Endothelial cell of umbilical vein (primary cell): ENCODE measurements around the gene NEUROG1. TPM values are rescaled to one million over a fixed set of nuclear protein-coding genes. Genes with fewer than 3 reads are reported as not detected.

Source experiments
- BruUV-seq: library from RNA; stranded (reverse); fragments of 400-500 nt; replicated peaks from 2 replicates; lab custom pipeline; 2021; lab: Mats Ljungman, UMichigan
- CTCF ChIA-PET: fragments of 300-600, 350-600 bp; sonication (Branson Sonifier 250); formaldehyde crosslinking; loops from one replicate; lab custom pipeline; 2021; ENCODE audit warnings: antibody characterized with exemption, inconsistent platforms; lab: Charles Lee
- POLR2A ChIA-PET: fragments of 300-600, 350-600 bp; sonication (Branson Sonifier 250); formaldehyde crosslinking; loops from one replicate; lab custom pipeline; 2021; ENCODE audit warnings: antibody characterized with exemption, inconsistent platforms; lab: Charles Lee
- DNase-seq: peaks from one replicate; pipeline ENCODE4 v3.0.0-alpha.2; 2011; ENCODE audit warnings: low read depth, low spot score
- FAIRE-seq: peaks from 2 replicates; lab custom pipeline; 2011; peaks lifted over from hg19 to GRCh38; lab: Jason Lieb, UNC
- H2AFZ ChIP-seq: 2 replicates; pipeline ENCODE4 v1.6.0; 2012; ENCODE audit warnings: low read depth, low read length, control low read depth, inconsistent platforms
- H3K27ac ChIP-seq: 2 replicates; pipeline ENCODE4 v1.5.1; 2011; ENCODE audit warnings: low read depth, mild to moderate bottlenecking, control low read depth, low read length, moderate library complexity; ENCODE audit not compliant: insufficient read depth
- H3K27me3 ChIP-seq, 2 experiments: 2 replicates each; pipeline versions ENCODE4 v1.6.0 to v1.6.1; 2011; ENCODE audit warnings: low read length in 2 of 2, mixed read lengths in 1 of 2; ENCODE audit not compliant: control insufficient read depth in 2 of 2, insufficient read depth in 2 of 2
- H3K36me3 ChIP-seq, 2 experiments: 2 replicates in 1 of 2; 3 replicates in 1 of 2; pipeline ENCODE4 v1.5.1; 2011; ENCODE audit warnings: low read length in 2 of 2, mild to moderate bottlenecking in 1 of 2, moderate library complexity in 1 of 2; ENCODE audit not compliant: control insufficient read depth in 2 of 2, insufficient read depth in 2 of 2; ENCODE audit errors: extremely low read depth in 1 of 2
- H3K4me1 ChIP-seq: 3 replicates; pipeline ENCODE4 v1.5.1; 2011; ENCODE audit warnings: mild to moderate bottlenecking, low read length; ENCODE audit not compliant: control insufficient read depth, insufficient read depth; ENCODE audit errors: extremely low read depth
- H3K4me2 ChIP-seq: 2 replicates; pipeline ENCODE4 v1.6.1; 2011; ENCODE audit warnings: low read length, control low read depth, mixed read lengths; ENCODE audit not compliant: insufficient read depth
- H3K4me3 ChIP-seq, 3 experiments: fragments of 200-600 bp in 1 of 3; sonication (generic), shearing (Covaris generic) in 1 of 3; replicated peaks in 1 of 3; 2 replicates each; pipeline ENCODE4 v1.5.1; 2011 to 2016; ENCODE audit warnings: control low read depth in 3 of 3, low read length in 3 of 3, mild to moderate bottlenecking in 2 of 3, inconsistent platforms in 1 of 3, low read depth in 1 of 3, moderate library complexity in 1 of 3; ENCODE audit not compliant: insufficient read depth in 1 of 3
- H3K79me2 ChIP-seq: 2 replicates; pipeline ENCODE4 v1.6.0; 2012; ENCODE audit warnings: low read length, inconsistent platforms; ENCODE audit not compliant: control insufficient read depth, insufficient read depth
- H3K9ac ChIP-seq: replicated peaks from 2 replicates; pipeline ENCODE3; 2011; ENCODE audit warnings: low read length, control low read depth; ENCODE audit not compliant: insufficient read depth; ENCODE audit errors: extremely low read depth
- H3K9me1 ChIP-seq: replicated peaks from 3 replicates; pipeline ENCODE4 v1.6.0; 2011; ENCODE audit warnings: mild to moderate bottlenecking, low read length; ENCODE audit not compliant: control insufficient read depth, insufficient read depth; ENCODE audit errors: extremely low read depth
- H3K9me3 ChIP-seq: replicated peaks from 2 replicates; pipeline ENCODE4 v1.5.1; 2012; ENCODE audit warnings: low read length, inconsistent platforms; ENCODE audit not compliant: control insufficient read depth, insufficient read depth
- H4K20me1 ChIP-seq: replicated peaks from 2 replicates; pipeline ENCODE3; 2011; ENCODE audit warnings: mild to moderate bottlenecking, low read length; ENCODE audit not compliant: control insufficient read depth, insufficient read depth; ENCODE audit errors: extremely low read depth
- EZH2 ChIP-seq: IDR thresholded peaks from 2 replicates; pipeline ENCODE4 v1.6.1; 2012; ENCODE audit warnings: borderline replicate concordance, low read depth, mild to moderate bottlenecking, moderate library complexity, low read length, inconsistent platforms; ENCODE audit not compliant: severe bottlenecking
- FOS ChIP-seq: IDR thresholded peaks from 2 replicates; pipeline ENCODE4 v1.6.1; 2011; ENCODE audit warnings: mild to moderate bottlenecking, low read length, moderate library complexity, borderline replicate concordance; ENCODE audit not compliant: insufficient read depth
- GATA2 ChIP-seq: IDR thresholded peaks from 2 replicates; pipeline ENCODE4 v1.7.0; 2011; ENCODE audit warnings: low read depth, mild to moderate bottlenecking, moderate library complexity, mixed read lengths, low read length; ENCODE audit not compliant: insufficient read length, insufficient read depth
- MYC ChIP-seq: IDR thresholded peaks from one replicate; pipeline ENCODE4 v1.6.1; 2011; ENCODE audit warnings: mild to moderate bottlenecking, low read depth, low read length
- POLR2AphosphoS5 ChIP-seq: IDR thresholded peaks from 2 replicates; pipeline ENCODE4 v1.6.1; 2012; ENCODE audit warnings: low read depth, mild to moderate bottlenecking, control low read depth, low read length, moderate library complexity; ENCODE audit not compliant: insufficient read depth
- dilution Hi-C: fragments of 300-500 bp; cut with MboI; formaldehyde crosslinking; loops from one replicate; pipeline ENCODE4 v1.15.0; 2019; ENCODE audit warnings: low sequenced_read_pairs; ENCODE audit not compliant: extremely low pct_ligation_motif_present
- intact Hi-C: fragments of 100-400 bp; cut with micrococcal nuclease; formaldehyde crosslinking; loops from one replicate; pipeline ENCODE4 v1.10.0; 2022
- polyA plus RNA-seq, 4 experiments: library from polyadenylated mRNA; depleted of rRNA in 3 of 4; stranded (reverse) in 3 of 4; unstranded in 1 of 4; fragments of >200 nt; gene quantifications; 2 replicates each; pipeline versions ENCODE4 v1.2.1 to v1.2.3, GENCODE V29; 2011 to 2012; ENCODE audit warnings: missing spikeins in 1 of 4
- total RNA-seq: library from RNA; stranded (reverse); gene quantifications from 2 replicates; pipeline ENCODE4 v1.2.3, GENCODE V29; 2021
- TF ChIP-seq, protein P1 (sequence below): IDR thresholded peaks from 2 replicates; pipeline ENCODE4 v1.6.1; 2011; ENCODE audit not compliant: insufficient read depth, insufficient read length
- TF ChIP-seq, protein P2 (sequence below), 2 donors: IDR thresholded peaks; 1 replicate in 1 of 2; 2 replicates in 1 of 2; pipeline ENCODE4 v1.5.1; 2011; ENCODE audit warnings: low read length in 2 of 2, mild to moderate bottlenecking in 2 of 2, moderate library complexity in 2 of 2, control low read depth in 1 of 2, inconsistent platforms in 1 of 2, low read depth in 1 of 2; ENCODE audit not compliant: insufficient read depth in 1 of 2; ENCODE audit errors: extremely low read depth in 1 of 2

The NEUROG1 gene
- total and polyA plus RNA-seq, 2 donors (not counting 3 experiments of a cell fraction or from before 2014, with no cell fraction given) = not detected

DNA sequence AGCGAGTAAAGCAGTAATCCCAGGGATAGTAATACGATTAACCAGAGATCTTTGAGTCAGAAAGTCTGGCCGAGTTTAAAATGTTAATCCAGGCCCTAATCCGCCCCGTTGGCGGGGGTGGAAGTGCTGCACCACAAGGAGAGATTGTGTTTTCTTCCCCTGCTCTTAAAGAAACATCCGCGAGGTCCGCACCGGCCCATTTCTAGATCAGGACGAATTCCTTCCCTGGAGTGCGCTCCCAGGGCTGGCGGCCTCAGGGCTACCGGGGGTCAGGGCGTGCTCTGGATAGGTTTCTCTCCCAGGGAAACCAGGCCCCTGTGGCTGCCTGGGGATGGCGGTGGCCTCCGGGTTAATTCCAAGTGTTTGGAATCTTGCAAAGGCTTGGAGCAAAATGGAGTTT lies 9.3 kb upstream of the NEUROG1 start:
- Histone ChIP-seq H3K27me3 (peaks cover 88 to 94% of the 10 kb centered on the region in 2 experiments), H4K20me1 (no peaks in the 10 kb centered on the region), H3K9ac (no peak overlapping the region), H3K4me3 (no peak overlapping the region), H2AFZ (no peak overlapping the region), H3K4me2 (no peak overlapping the region), H3K4me1 (peaks cover 6% of the 10 kb centered on the region), H3K79me2 (no peaks in the 10 kb centered on the region), H3K36me3 (no peaks in the 10 kb centered on the region), H3K9me3 (no peaks in the 10 kb centered on the region), H3K9me1 (no peaks in the 10 kb centered on the region), H3K27ac (no peak overlapping the region)
- ChIA-PET CTCF (interaction anchor here (0.8 to 1.1 kb wide), 2 partner anchors 21 to 79 kb away, joined by 5 read pairs; no protein-coding TSS in a partner anchor), POLR2A (no interaction called here)
- FAIRE-seq = no peak
- TF ChIP-seq MYC (no peak), POLR2AphosphoS5 (no peak), FOS (no peak), EZH2 (no peak), GATA2 (no peak)
- TF ChIP-seq, protein P1, sequence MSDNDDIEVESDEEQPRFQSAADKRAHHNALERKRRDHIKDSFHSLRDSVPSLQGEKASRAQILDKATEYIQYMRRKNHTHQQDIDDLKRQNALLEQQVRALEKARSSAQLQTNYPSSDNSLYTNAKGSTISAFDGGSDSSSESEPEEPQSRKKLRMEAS = no peak
- TF ChIP-seq, protein P2, sequence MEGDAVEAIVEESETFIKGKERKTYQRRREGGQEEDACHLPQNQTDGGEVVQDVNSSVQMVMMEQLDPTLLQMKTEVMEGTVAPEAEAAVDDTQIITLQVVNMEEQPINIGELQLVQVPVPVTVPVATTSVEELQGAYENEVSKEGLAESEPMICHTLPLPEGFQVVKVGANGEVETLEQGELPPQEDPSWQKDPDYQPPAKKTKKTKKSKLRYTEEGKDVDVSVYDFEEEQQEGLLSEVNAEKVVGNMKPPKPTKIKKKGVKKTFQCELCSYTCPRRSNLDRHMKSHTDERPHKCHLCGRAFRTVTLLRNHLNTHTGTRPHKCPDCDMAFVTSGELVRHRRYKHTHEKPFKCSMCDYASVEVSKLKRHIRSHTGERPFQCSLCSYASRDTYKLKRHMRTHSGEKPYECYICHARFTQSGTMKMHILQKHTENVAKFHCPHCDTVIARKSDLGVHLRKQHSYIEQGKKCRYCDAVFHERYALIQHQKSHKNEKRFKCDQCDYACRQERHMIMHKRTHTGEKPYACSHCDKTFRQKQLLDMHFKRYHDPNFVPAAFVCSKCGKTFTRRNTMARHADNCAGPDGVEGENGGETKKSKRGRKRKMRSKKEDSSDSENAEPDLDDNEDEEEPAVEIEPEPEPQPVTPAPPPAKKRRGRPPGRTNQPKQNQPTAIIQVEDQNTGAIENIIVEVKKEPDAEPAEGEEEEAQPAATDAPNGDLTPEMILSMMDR (IDR thresholded peaks at IDR 0.05; ENCODE audit: extremely low read depth in 1 of 2, insufficient read depth in 1 of 2, low read depth in 1 of 2, low read length in 2 of 2) = no peak
- no peak for DNase-seq
- no TSS peak for BruUV-seq
- dilution Hi-C loops (no loop called here), intact Hi-C loops (no loop called here)
